ENCODE measurements around the gene SELENOV.

GRCh38 chr19:39469567-39469966, 45.4 kb upstream of the SELENOV start:
- no peak for TF ChIP-seq CTCF (conservative IDR thresholded peaks at IDR 0.05 in 1 of 2, IDR thresholded peaks at IDR 0.05 in 1 of 2; ENCODE audit: low read depth in 1 of 2, low read length in 2 of 2)
- TF ChIP-seq EZH2 (IDR thresholded peaks at IDR 0.05; ENCODE audit: low read length, missing control alignments): no peak

All from fibroblast of lung (primary cell).